K562 (cell line): ENCODE results near the gene CSAD.

Experiments used
- ATF1 ChIP-seq, 2 experiments: fragments of 450-650 bp in 1 of 2; IDR thresholded peaks; 2 replicates each; pipeline ENCODE4 v1.6.1; 2016; ENCODE audit warnings: missing compliant biosample characterization in 1 of 2, missing genetic modification characterization in 1 of 2
- FOXA3 ChIP-seq, 2 experiments: fragments of 450-650 bp in 1 of 2; sonication (generic) in 1 of 2; formaldehyde crosslinking; IDR thresholded peaks in 1 of 2; conservative IDR thresholded peaks in 1 of 2; 2 replicates each; pipeline versions ENCODE4 v1.4.0 to v1.8.0; 2020 to 2022; ENCODE audit warnings: mild to moderate bottlenecking in 2 of 2, missing genetic modification reagents in 1 of 2
- SMARCC2 ChIP-seq: fragments of 450-650 bp; IDR thresholded peaks from 2 replicates; pipeline ENCODE4 v1.6.1; 2017; ENCODE audit warnings: antibody characterized with exemption, moderate library complexity, mild to moderate bottlenecking, low read depth
- ZNF174 ChIP-seq: fragments of 250-450 bp; sonication (Bioruptor Pico); IDR thresholded peaks from 2 replicates; pipeline ENCODE4 v1.4.0; 2020; ENCODE audit warnings: mild to moderate bottlenecking
- TF ChIP-seq, protein P1 (sequence below): sonication (generic); formaldehyde crosslinking; IDR thresholded peaks from 2 replicates; pipeline ENCODE4 v1.8.1; 2022; ENCODE audit warnings: missing genetic modification reagents
- TF ChIP-seq, protein P2 (sequence below): sonication (generic); formaldehyde crosslinking; IDR thresholded peaks from 2 replicates; pipeline ENCODE4 v1.9.0; 2022; ENCODE audit warnings: mild to moderate bottlenecking, missing genetic modification reagents

DNA sequence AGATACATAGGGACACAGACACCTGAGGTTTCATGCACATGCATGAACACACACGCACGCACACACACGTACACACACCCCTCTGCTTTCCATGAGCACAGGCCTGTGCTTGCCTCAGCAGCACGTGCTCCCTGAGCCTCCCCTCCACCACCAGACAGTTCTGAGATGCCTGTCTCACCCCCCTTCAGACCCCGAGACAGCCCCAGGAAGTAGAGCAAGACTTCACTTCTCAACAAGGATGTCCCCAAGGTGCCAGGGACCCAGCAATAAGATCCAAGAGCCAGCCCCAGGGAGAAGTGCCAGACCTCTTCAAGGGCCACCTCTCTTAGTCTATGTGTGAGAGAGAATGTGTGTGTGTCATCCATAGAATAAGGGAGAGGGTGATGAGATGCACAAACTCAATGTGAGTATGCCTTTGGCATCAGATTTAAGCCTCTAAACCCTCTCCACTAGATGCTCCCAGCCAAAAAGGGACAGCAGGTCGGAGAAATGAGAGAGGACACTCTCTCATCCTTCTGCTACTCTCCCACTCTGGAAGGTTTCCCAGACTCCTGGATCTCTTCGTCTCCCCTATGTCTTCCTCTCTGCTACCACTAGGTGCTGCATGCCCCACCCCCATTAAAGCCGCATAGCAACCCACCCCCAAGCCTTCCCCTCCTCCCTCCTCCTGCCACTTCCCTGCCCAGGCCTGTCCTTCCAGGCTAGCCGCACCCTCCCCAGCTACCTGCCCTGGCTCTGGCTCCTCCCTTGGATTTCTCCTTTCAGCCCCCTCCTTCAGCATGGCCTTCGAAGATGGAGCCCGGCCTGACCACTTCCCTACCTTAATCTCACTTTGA, 43.6 kb upstream of the CSAD start:
- no peak for TF ChIP-seq ATF1 (CRISPR knock-in tag; IDR thresholded peaks at IDR 0.05)
- no peak for TF ChIP-seq ATF1 (tag; IDR thresholded peaks at IDR 0.05)
- TF ChIP-seq, protein P1, sequence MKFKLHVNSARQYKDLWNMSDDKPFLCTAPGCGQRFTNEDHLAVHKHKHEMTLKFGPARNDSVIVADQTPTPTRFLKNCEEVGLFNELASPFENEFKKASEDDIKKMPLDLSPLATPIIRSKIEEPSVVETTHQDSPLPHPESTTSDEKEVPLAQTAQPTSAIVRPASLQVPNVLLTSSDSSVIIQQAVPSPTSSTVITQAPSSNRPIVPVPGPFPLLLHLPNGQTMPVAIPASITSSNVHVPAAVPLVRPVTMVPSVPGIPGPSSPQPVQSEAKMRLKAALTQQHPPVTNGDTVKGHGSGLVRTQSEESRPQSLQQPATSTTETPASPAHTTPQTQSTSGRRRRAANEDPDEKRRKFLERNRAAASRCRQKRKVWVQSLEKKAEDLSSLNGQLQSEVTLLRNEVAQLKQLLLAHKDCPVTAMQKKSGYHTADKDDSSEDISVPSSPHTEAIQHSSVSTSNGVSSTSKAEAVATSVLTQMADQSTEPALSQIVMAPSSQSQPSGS (CRISPR knock-in tag), result no peak
- TF ChIP-seq ZNF174, result no peak
- TF ChIP-seq SMARCC2, result no peak
- TF ChIP-seq, protein P2, sequence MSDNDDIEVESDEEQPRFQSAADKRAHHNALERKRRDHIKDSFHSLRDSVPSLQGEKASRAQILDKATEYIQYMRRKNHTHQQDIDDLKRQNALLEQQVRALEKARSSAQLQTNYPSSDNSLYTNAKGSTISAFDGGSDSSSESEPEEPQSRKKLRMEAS (CRISPR knock-in tag), result no peak
- TF ChIP-seq FOXA3 (CRISPR knock-in tag; conservative IDR thresholded peaks at IDR 0.05 in 1 of 2, IDR thresholded peaks at IDR 0.05 in 1 of 2), result no peak
